GM21576 (cell line): ENCODE data around the gene TDG.

Experiments used
- ATAC-seq: cut with Tn5 transposase; IDR thresholded peaks from one replicate; pipeline ENCODE4 v1.9.1; 2021; ENCODE audit warnings: mild to moderate bottlenecking, moderate library complexity; ENCODE audit not compliant: unreplicated experiment

The TDG gene

GRCh38 chr12:103965590-103966504, at the start of gene TDG:
Gene TDG, plus strand, starts transcription at chr12:103965872. Its CDS starts 166 bp downstream, at chr12:103966038.
- ATAC-seq = peak; percentile 93

- no peak for ATAC-seq
Observed at GRCh38 chr12:103917873-103918272, 47.8 kb upstream of the TDG start.

- ATAC-seq = peak; percentile 37
Observed at GRCh38 chr12:103924761-103925641, 40.7 kb upstream of the TDG start.

- ATAC-seq = peak; percentile 18
Observed at GRCh38 chr12:103928682-103929045, 37.0 kb upstream of the TDG start.

GRCh38 chr12:103929046-103929783, 36.5 kb upstream of the TDG start:
- peak; percentile 24 for ATAC-seq

GRCh38 chr12:103929784-103930033, 36.0 kb upstream of the TDG start:
- no peak for ATAC-seq

GRCh38 chr12:103930034-103930786, 35.5 kb upstream of the TDG start, which contains the start of gene HSP90B1:
Gene HSP90B1, plus strand, starts transcription at chr12:103930410. Its CDS starts 106 bp downstream, at chr12:103930516.
- peak; percentile 60 for ATAC-seq

- ATAC-seq = no peak
Observed at GRCh38 chr12:103930787-103931735, 34.6 kb upstream of the TDG start.

GRCh38 chr12:103933237-103933636, 32.4 kb upstream of the TDG start:
- ATAC-seq = no peak

- no peak for ATAC-seq
Observed at GRCh38 chr12:103936679-103937078, 29.0 kb upstream of the TDG start.

- no peak for ATAC-seq
Observed at GRCh38 chr12:103944964-103945363, 20.7 kb upstream of the TDG start.

GRCh38 chr12:103947871-103948555, 17.7 kb upstream of the TDG start:
- no peak for ATAC-seq

GRCh38 chr12:103948746-103949406, 16.8 kb upstream of the TDG start:
- ATAC-seq = no peak

- ATAC-seq = no peak
Observed at GRCh38 chr12:103952497-103952896, 13.2 kb upstream of the TDG start.

- no peak for ATAC-seq
Observed at GRCh38 chr12:103955811-103956508, 9.7 kb upstream of the TDG start.

GRCh38 chr12:103956509-103957027, 9.1 kb upstream of the TDG start:
- ATAC-seq = peak; percentile 14

- ATAC-seq = no peak
Observed at GRCh38 chr12:103957865-103958388, 7.7 kb upstream of the TDG start.
